PFSK-1 (cell line): ENCODE data around the gene DUSP16.

ENCODE experiments used
- FOXP2 ChIP-seq: optimal IDR thresholded peaks from 2 replicates; pipeline ENCODE3; 2011; ENCODE audit warnings: borderline replicate concordance, control low read depth, inconsistent platforms; ENCODE audit not compliant: insufficient read depth; ENCODE audit errors: extremely low read length, extremely low read depth
- POLR2AphosphoS5 ChIP-seq: IDR thresholded peaks from 2 replicates; pipeline ENCODE4 v1.6.1; 2012; ENCODE audit warnings: low read depth, mild to moderate bottlenecking, control low read depth, low read length, moderate library complexity
- REST ChIP-seq, 2 experiments: IDR thresholded peaks; 2 replicates each; pipeline versions ENCODE4 v1.6.1 to v1.8.0; 2011 to 2012; ENCODE audit warnings: low read depth in 2 of 2, low read length in 2 of 2, control low read depth in 1 of 2, inconsistent platforms in 1 of 2, mild to moderate bottlenecking in 1 of 2, moderate library complexity in 1 of 2; ENCODE audit not compliant: insufficient read depth in 1 of 2
- SIN3A ChIP-seq: IDR thresholded peaks from 2 replicates; pipeline ENCODE4 v1.6.1; 2012; ENCODE audit warnings: mild to moderate bottlenecking, low read length, moderate library complexity, borderline replicate concordance; ENCODE audit not compliant: insufficient read depth
- TAF1 ChIP-seq: IDR thresholded peaks from 2 replicates; pipeline ENCODE4 v1.6.1; 2012; ENCODE audit warnings: low read length, control low read depth, borderline replicate concordance; ENCODE audit not compliant: insufficient read depth

DUSP16 gene

GRCh38 chr12:12427568-12427967 is 135.1 kb downstream of the DUSP16 start:
- TF ChIP-seq POLR2AphosphoS5 (no peak), REST (IDR thresholded peaks at IDR 0.05; ENCODE audit: insufficient read depth in 1 of 2, low read depth in 2 of 2, low read length in 2 of 2) (no peak), SIN3A (no peak), FOXP2 (no peak), TAF1 (no peak)

GRCh38 chr12:12425616-12426015 is 137.0 kb downstream of the DUSP16 start:
- no peak for TF ChIP-seq SIN3A
- TF ChIP-seq TAF1 = no peak

DNA sequence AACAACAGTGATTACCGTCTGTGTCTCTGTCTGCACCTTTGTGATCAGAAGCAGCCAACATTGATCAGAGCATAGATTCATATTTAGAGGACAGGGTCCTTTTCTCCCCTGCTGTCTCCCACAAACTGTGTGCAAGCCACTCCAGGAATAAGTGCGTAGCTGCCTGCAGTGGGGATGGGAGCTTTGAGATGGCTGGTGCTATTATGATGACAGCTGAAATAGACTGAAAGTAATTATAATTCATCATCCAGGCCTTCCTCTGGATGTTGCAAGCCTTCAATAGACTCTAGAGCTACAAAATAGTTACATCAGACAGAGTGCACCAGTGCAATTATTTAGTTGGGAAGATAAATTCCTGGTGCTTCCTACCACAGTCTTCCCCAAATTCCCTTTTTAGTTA is 137.7 kb downstream of the DUSP16 start:
- TF ChIP-seq SIN3A = no peak
- no peak for TF ChIP-seq POLR2AphosphoS5
- TF ChIP-seq FOXP2 = no peak
- TF ChIP-seq REST (IDR thresholded peaks at IDR 0.05; ENCODE audit: insufficient read depth in 1 of 2, low read depth in 2 of 2, low read length in 2 of 2) = no peak
- TF ChIP-seq TAF1 = no peak
